HepG2 (cell line): ENCODE measurements around the gene PRKCD. TPM values are rescaled to one million over a fixed set of nuclear protein-coding genes. Genes with fewer than 3 reads are reported as not detected.

ENCODE experiments used
- ATAC-seq: fragments of 200-7000 bp; cut with Tn5 transposase; 3 replicates; pipeline ENCODE4 v1.9.1; 2020; ENCODE audit warnings: mild to moderate bottlenecking, moderate library complexity
- BruUV-seq: library from RNA; stranded (reverse); fragments of 400-500 nt; replicated peaks from 2 replicates; lab custom pipeline; 2021; lab: Mats Ljungman, UMichigan
- CTCF ChIA-PET: fragments of 300-600 bp; formaldehyde crosslinking; extraction: SDS; loops from one replicate; lab custom pipeline; 2021; ENCODE audit warnings: low total read pairs, inconsistent platforms, low intra/inter-chr PET ratio; lab: Yijun Ruan, JAX
- POLR2A ChIA-PET: fragments of 350-600 bp; sonication (Branson Sonifier 250); formaldehyde crosslinking; loops from one replicate; lab custom pipeline; 2020; ENCODE audit warnings: antibody characterized with exemption, inconsistent platforms; lab: Yijun Ruan, JAX
- DNase-seq: peaks from one replicate; pipeline ENCODE4 v3.0.0-alpha.2; 2015; ENCODE audit warnings: low spot score
- FAIRE-seq: peaks from 3 replicates; lab custom pipeline; 2011; peaks lifted over from hg19 to GRCh38; lab: Jason Lieb, UNC
- H2AFZ ChIP-seq: one replicate; pipeline ENCODE4 v1.6.1; 2011; ENCODE audit warnings: low read length, inconsistent platforms
- H3K27ac ChIP-seq: fragments of 300-600 bp; 3 replicates; pipeline ENCODE4 v1.8.0; 2011; ENCODE audit warnings: mixed run types, mild to moderate bottlenecking, mixed read lengths, low read length, inconsistent platforms; ENCODE audit not compliant: insufficient read depth; ENCODE audit errors: extremely low read length
- H3K27me3 ChIP-seq, 2 experiments: fragments of 200-600 bp in 1 of 2; 2 replicates in 1 of 2; 3 replicates in 1 of 2; pipeline versions ENCODE4 v1.6.0 to v1.8.0; 2011; ENCODE audit warnings: low read length in 2 of 2, mild to moderate bottlenecking in 2 of 2, moderate library complexity in 2 of 2, inconsistent platforms in 1 of 2; ENCODE audit not compliant: insufficient read depth in 2 of 2, control insufficient read depth in 1 of 2
- H3K36me3 ChIP-seq, 2 experiments: fragments of 200-600 bp in 1 of 2; replicated peaks in 1 of 2; 2 replicates in 1 of 2; 3 replicates in 1 of 2; pipeline versions ENCODE4 v1.5.1 to v1.8.0; 2011; ENCODE audit warnings: low read length in 2 of 2, inconsistent platforms in 1 of 2; ENCODE audit not compliant: insufficient read depth in 2 of 2, control insufficient read depth in 1 of 2
- H3K4me1 ChIP-seq: 2 replicates; pipeline ENCODE4 v1.5.1; 2012; ENCODE audit warnings: low read length, inconsistent platforms; ENCODE audit not compliant: insufficient read depth
- H3K4me2 ChIP-seq: 2 replicates; pipeline ENCODE4 v1.6.0; 2011; ENCODE audit warnings: low read depth, low read length, inconsistent platforms
- H3K4me3 ChIP-seq, 3 experiments: fragments of 200-600 bp in 1 of 3; sonication (generic), shearing (Covaris generic) in 1 of 3; replicated peaks in 1 of 3; 2 replicates each; pipeline ENCODE4 v1.5.1; 2011 to 2016; ENCODE audit warnings: low read length in 3 of 3, inconsistent platforms in 2 of 3, low read depth in 2 of 3, mild to moderate bottlenecking in 2 of 3, control low read depth in 1 of 3, mixed read lengths in 1 of 3; ENCODE audit not compliant: insufficient read depth in 1 of 3
- H3K79me2 ChIP-seq: one replicate; pipeline ENCODE4 v1.6.1; 2011; ENCODE audit warnings: low read length, inconsistent platforms; ENCODE audit not compliant: insufficient read depth
- H3K9ac ChIP-seq: 2 replicates; pipeline ENCODE4 v1.6.0; 2011; ENCODE audit warnings: mild to moderate bottlenecking, low read depth, low read length, inconsistent platforms; ENCODE audit not compliant: insufficient read depth
- H3K9me3 ChIP-seq: 2 replicates; pipeline ENCODE4 v1.5.1; 2012; ENCODE audit warnings: mild to moderate bottlenecking, low read length
- H4K20me1 ChIP-seq: 2 replicates; pipeline ENCODE4 v1.6.0; 2011; ENCODE audit warnings: inconsistent platforms, mild to moderate bottlenecking, low read length, moderate library complexity; ENCODE audit not compliant: insufficient read depth
- FOSL2 ChIP-seq: sonication (generic); formaldehyde crosslinking; IDR thresholded peaks from 2 replicates; pipeline ENCODE4 v1.4.0; 2020; ENCODE audit warnings: missing genetic modification reagents
- NFE2L2 ChIP-seq: fragments of 150-350 bp; IDR thresholded peaks from 2 replicates; pipeline ENCODE4 v1.6.1; 2014; ENCODE audit warnings: low read length
- SCMH1 ChIP-seq: sonication (generic); formaldehyde crosslinking; IDR thresholded peaks from 2 replicates; pipeline ENCODE4 v1.9.0; 2021; ENCODE audit warnings: missing genetic modification reagents, mild to moderate bottlenecking, borderline replicate concordance
- SOX13 ChIP-seq, 3 experiments: fragments of 450-650 bp in 1 of 3; sonication (generic) in 1 of 3; formaldehyde crosslinking in 1 of 3; IDR thresholded peaks in 2 of 3; conservative IDR thresholded peaks in 1 of 3; 2 replicates each; pipeline versions ENCODE4 v1.5.0 to v1.6.1; 2016 to 2020; ENCODE audit warnings: antibody characterized with exemption in 1 of 3, mild to moderate bottlenecking in 1 of 3, missing compliant biosample characterization in 1 of 3, missing genetic modification reagents in 1 of 3, moderate library complexity in 1 of 3
- WGBS: methylation state at CpG from one replicate; pipeline ENCODE4 v1.1.6; 2017; ENCODE audit warnings: low lambda C conversion rate; 5-methylcytosine and 5-hydroxymethylcytosine counted together
- in situ Hi-C: cut with HindIII; loops from 2 replicates; pipeline ENCODE4 v1.10.0; 2017; ENCODE audit warnings: low pct_unique_long_range_greater_than_20kb; ENCODE audit not compliant: extremely low pct_ligation_motif_present
- intact Hi-C: fragments of 100-400 bp; cut with micrococcal nuclease; formaldehyde crosslinking; loops from one replicate; pipeline ENCODE4 v1.10.0; 2022; ENCODE audit not compliant: unreplicated experiment
- polyA plus RNA-seq, 8 experiments: library from polyadenylated mRNA; depleted of rRNA in 3 of 8; stranded (reverse) in 7 of 8; unstranded in 1 of 8; fragments of >200 nt; fragmentation: Illumina TruSeq in 4 of 8; extraction: Trizol in 4 of 8; gene quantifications; 2 replicates each; pipeline versions ENCODE4 v1.2.1 to v1.2.3, GENCODE V29; 2011 to 2016; ENCODE audit warnings: low read depth in 4 of 8, missing spikeins in 1 of 8, mixed read lengths in 1 of 8; ENCODE audit not compliant: insufficient read depth in 1 of 8
- total RNA-seq, 5 experiments: library from RNA; depleted of rRNA; stranded (reverse); fragments of >200 nt; fragmentation: Illumina TruSeq; extraction: Trizol; gene quantifications; 2 replicates each; pipeline ENCODE4 v1.2.3, GENCODE V29; 2016; ENCODE audit warnings: low read depth in 1 of 5
- TF ChIP-seq, protein P1 (sequence below): sonication (generic); formaldehyde crosslinking; IDR thresholded peaks from 2 replicates; pipeline ENCODE4 v1.9.0; 2021; ENCODE audit warnings: missing genetic modification reagents, borderline replicate concordance
- TF ChIP-seq, protein P2 (sequence below): sonication (generic); formaldehyde crosslinking; IDR thresholded peaks from 2 replicates; pipeline ENCODE4 v1.5.0; 2020; ENCODE audit warnings: missing genetic modification reagents

PRKCD gene
- total and polyA plus RNA-seq, 2 of the 13 experiments (the other 11 are each of a cell fraction or from before 2014, with no cell fraction given) = 1.6 to 40.7 TPM

DNA sequence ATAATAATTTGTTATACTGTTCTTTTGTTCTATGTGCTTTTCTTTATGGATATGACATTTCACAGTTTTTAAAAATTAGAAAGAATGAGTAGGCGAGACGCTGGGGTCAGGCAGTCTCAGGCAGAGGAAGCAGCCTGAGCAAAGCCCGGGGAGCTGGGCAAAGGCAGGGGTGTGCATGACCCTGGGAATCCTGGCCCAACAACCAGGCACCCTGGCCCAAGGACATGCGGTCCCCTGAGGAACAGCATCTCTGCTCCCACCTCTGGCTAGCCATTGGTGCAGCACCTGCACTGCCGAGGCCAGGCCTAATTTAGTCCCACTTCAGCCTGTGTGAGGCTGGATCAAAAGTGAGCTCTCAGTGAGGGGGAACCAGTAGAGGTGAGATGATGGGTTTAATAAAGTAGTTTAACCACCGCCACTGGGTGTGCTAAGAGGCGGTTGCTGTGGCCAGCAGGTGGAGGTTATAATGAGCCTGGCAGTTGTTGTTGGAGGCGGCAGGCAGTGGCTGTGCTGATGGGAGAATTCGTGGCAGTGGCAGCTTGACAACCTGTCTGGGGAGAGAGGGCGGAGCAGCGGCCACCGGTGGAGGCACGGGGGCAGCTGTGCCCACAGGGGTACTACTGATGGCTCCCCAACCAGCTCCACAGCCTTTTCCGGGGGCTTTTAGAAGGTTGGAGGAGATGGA lies 41.5 kb downstream of the PRKCD start (continued):
- TF ChIP-seq, protein P1, sequence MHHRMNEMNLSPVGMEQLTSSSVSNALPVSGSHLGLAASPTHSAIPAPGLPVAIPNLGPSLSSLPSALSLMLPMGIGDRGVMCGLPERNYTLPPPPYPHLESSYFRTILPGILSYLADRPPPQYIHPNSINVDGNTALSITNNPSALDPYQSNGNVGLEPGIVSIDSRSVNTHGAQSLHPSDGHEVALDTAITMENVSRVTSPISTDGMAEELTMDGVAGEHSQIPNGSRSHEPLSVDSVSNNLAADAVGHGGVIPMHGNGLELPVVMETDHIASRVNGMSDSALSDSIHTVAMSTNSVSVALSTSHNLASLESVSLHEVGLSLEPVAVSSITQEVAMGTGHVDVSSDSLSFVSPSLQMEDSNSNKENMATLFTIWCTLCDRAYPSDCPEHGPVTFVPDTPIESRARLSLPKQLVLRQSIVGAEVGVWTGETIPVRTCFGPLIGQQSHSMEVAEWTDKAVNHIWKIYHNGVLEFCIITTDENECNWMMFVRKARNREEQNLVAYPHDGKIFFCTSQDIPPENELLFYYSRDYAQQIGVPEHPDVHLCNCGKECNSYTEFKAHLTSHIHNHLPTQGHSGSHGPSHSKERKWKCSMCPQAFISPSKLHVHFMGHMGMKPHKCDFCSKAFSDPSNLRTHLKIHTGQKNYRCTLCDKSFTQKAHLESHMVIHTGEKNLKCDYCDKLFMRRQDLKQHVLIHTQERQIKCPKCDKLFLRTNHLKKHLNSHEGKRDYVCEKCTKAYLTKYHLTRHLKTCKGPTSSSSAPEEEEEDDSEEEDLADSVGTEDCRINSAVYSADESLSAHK = no peak
- TF ChIP-seq SCMH1 (no peak), SOX13 (IDR thresholded peaks at IDR 0.05) (no peak), SOX13 (CRISPR knock-in tag; conservative IDR thresholded peaks at IDR 0.05 in 1 of 2, IDR thresholded peaks at IDR 0.05 in 1 of 2) (no peak)
- TF ChIP-seq, all 625 proteins: peak for 0

DNA sequence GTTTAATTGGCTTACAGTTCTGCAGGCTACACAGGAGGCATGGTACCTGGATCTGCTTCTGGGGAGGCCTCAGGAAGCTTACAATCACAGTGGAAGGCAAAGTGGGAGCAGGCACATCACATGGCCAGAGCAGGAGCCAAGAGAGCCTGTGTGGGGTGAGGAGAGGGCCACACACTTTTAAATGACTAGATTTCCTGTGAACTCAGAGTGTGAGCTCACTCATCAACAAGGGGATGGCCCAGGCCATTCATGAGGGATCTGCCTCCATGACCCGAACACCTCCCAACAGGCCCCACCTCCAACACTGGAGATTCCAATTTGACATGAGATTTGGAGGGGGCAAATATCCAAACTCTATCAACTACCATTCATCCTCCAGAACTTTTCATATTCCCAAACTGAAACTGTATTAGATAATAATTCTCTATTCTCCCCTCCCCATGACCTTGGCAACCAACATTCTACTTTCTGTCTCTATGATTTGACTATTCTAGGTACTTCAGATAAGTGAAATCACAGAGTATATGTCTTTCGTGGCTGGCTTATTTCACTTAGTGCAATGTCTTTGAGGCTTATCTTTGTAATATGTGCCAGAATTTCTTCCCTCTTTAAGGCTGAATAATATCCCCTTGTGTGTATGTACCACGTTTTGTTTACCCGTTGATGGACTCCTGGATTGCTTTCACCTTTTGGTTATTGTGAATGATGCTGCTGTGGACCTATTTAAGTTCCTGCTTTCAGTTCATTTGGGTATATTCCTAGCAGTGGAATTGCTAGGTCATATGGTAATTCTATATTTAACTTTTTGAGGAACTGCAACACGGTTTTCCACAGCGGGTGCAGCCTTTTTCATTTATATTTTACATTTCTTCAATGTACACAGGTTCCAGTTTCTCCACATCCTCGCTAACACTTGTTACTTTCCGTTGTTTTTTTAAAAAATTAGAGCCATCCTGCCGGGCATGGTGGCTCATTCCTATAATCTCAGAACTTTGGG lies 51.0 kb downstream of the PRKCD start:
- no TSS peak for BruUV-seq
- Histone ChIP-seq H3K4me1 (no peaks in the 10 kb centered on the region), H3K9ac (no peak overlapping the region), H3K27me3 (no peaks in the 10 kb centered on the region), H3K79me2 (no peaks in the 10 kb centered on the region), H2AFZ (no peak overlapping the region), H3K4me3 (no peak overlapping the region), H3K4me2 (no peak overlapping the region), H4K20me1 (no peaks in the 10 kb centered on the region), H3K9me3 (peaks cover 9% of the 10 kb centered on the region; the same call in 1 of the 2 replicates), H3K27ac (no peak overlapping the region), H3K36me3 (no peaks in the 10 kb centered on the region)
- TF ChIP-seq FOSL2 (CRISPR knock-in tag) = no peak
- TF ChIP-seq, protein P2, sequence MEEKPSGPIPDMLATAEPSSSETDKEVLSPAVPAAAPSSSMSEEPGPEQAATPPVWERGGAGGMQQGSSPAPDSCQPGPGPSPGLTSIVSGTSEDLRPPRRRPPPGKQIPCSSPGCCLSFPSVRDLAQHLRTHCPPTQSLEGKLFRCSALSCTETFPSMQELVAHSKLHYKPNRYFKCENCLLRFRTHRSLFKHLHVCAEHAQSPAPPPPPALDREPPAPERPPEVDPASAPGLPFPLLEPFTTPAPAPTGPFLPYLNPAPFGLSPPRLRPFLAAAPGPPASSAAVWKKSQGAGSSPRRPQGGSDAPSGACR (CRISPR knock-in tag) = no peak
- no peak for TF ChIP-seq NFE2L2
- WGBS = 70% methylated on average over 9 of the region's 9 CpGs
- no peak for ATAC-seq
- intact Hi-C loops = no loop called here
- CTCF ChIA-PET = no interaction called here
- POLR2A ChIA-PET = no interaction called here
- in situ Hi-C loops = no loop called here
- DNase-seq = no peak
- FAIRE-seq = no peak
